Stomach (tissue), 4 donors: ENCODE results near the gene ALG9.

Experiments
- POLR2A ChIP-seq, 4 donors: fragments of 450-650 bp; IDR thresholded peaks; one replicate each; pipeline ENCODE4 v1.6.1; 2016; ENCODE audit warnings: antibody characterized with exemption in 4 of 4, control low read depth in 2 of 4, mild to moderate bottlenecking in 1 of 4, moderate library complexity in 1 of 4
- POLR2AphosphoS5 ChIP-seq, 3 donors: sonication (generic); formaldehyde crosslinking; IDR thresholded peaks; one replicate each; pipeline ENCODE4 v1.6.1; 2016; ENCODE audit warnings: antibody characterized with exemption in 3 of 3

GRCh38 chr11:111774955-111775710 lies 96.2 kb downstream of the ALG9 start:
- TF ChIP-seq POLR2A (IDR thresholded peaks at IDR 0.05) (no peak), POLR2AphosphoS5 (IDR thresholded peaks at IDR 0.05) (no peak)
